Nephron (organoid): ENCODE data around the gene RIC3.

Experiments
- H3K27ac Mint-ChIP-seq, 3 experiments: 2 replicates each; pipeline ENCODE4 v1.8.0; 2020; ENCODE audit warnings: mixed read lengths in 3 of 3, mild to moderate bottlenecking in 2 of 3, moderate library complexity in 1 of 3
- H3K27me3 Mint-ChIP-seq: 2 replicates; pipeline ENCODE4 v1.8.0; 2021; ENCODE audit warnings: low read depth, mild to moderate bottlenecking, moderate library complexity, mixed read lengths
- H3K36me3 Mint-ChIP-seq: 2 replicates; pipeline ENCODE4 v1.8.0; 2020; ENCODE audit warnings: low read depth, mixed read lengths
- H3K4me1 Mint-ChIP-seq: 2 replicates; pipeline ENCODE4 v1.8.0; 2020; ENCODE audit warnings: mixed read lengths
- H3K4me3 Mint-ChIP-seq, 3 experiments: 2 replicates each; pipeline ENCODE4 v1.8.0; 2020; ENCODE audit warnings: mild to moderate bottlenecking in 3 of 3, mixed read lengths in 3 of 3, moderate library complexity in 2 of 3
- H3K9me3 Mint-ChIP-seq: 2 replicates; pipeline ENCODE4 v1.8.0; 2020; ENCODE audit warnings: mixed read lengths
- TF ChIP-seq, protein P1 (sequence below), 3 experiments: fragments of 200-600 bp; sonication (generic); IDR thresholded peaks; one replicate each; pipeline ENCODE4 v1.5.0; 2021; ENCODE audit warnings: antibody characterized with exemption in 3 of 3; ENCODE audit not compliant: unreplicated experiment in 3 of 3

Gene RIC3

DNA sequence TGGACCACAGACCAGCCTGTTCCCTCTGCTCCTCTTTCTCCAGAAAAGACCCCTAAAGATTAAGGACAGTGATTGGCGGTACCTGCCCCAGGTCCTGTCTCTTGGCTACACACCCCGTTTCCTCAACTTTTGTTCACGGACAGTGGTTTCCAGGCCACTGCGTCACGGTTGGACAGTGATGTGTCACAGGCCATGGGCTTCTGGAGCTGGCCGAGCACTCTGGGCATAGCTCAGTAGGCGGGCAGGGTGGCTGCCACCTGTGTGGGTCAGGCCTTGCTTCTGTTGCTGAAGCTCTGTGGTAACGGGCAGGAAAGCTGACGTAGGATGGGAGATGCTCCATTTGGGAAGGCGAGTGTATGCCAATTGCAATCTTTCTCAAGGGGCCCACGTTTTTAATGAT, 74.2 kb downstream of the RIC3 start:
- Mint-ChIP-seq H3K4me1 (peaks cover 10% of the 10 kb centered on the region), H3K36me3 (peaks cover 12% of the 10 kb centered on the region), H3K9me3 (no peaks in the 10 kb centered on the region), H3K27ac (no peak overlapping the region), H3K4me3 (no peak overlapping the region), H3K27me3 (no peaks in the 10 kb centered on the region)
- TF ChIP-seq, protein P1, sequence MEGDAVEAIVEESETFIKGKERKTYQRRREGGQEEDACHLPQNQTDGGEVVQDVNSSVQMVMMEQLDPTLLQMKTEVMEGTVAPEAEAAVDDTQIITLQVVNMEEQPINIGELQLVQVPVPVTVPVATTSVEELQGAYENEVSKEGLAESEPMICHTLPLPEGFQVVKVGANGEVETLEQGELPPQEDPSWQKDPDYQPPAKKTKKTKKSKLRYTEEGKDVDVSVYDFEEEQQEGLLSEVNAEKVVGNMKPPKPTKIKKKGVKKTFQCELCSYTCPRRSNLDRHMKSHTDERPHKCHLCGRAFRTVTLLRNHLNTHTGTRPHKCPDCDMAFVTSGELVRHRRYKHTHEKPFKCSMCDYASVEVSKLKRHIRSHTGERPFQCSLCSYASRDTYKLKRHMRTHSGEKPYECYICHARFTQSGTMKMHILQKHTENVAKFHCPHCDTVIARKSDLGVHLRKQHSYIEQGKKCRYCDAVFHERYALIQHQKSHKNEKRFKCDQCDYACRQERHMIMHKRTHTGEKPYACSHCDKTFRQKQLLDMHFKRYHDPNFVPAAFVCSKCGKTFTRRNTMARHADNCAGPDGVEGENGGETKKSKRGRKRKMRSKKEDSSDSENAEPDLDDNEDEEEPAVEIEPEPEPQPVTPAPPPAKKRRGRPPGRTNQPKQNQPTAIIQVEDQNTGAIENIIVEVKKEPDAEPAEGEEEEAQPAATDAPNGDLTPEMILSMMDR (IDR thresholded peaks at IDR 0.05; ENCODE audit: unreplicated experiment in 3 of 3) = no peak

DNA sequence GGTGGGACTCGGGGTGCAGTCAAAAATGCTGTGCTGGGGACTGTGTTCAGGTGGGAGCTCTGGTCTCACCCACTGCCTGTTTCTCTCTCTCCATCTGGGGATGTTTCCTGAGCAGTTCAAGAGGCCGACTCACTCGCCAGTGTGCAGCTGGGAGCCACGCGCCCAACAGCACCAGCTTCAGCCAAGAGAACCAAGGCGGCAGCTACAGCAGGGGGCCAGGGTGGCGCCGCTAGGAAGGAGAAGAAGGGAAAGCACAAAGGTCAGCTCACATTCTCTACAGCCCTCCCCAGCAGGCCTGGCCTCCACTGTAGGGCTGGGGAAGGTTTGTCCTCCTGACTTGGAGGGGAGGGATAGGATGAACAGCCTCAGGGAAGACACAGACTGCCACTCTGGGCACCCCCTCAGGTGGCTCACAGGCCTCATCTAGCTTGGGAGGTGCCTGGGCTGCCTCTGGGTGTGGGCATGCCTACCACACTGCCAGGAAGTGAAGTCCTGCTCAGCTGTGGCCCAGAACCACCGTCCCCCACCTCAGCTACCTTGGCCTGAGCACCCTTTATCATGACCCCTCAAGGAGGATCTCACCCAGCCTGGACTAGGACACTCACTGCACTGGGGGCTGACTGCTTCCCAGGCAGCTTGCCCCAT, 74.8 kb downstream of the RIC3 start:
- no peaks in the 10 kb centered on the region for H3K9me3 Mint-ChIP-seq
- peaks cover 10% of the 10 kb centered on the region for H3K4me1 Mint-ChIP-seq
- H3K4me3 Mint-ChIP-seq = no peak overlapping the region
- peaks cover 8% of the 10 kb centered on the region for H3K36me3 Mint-ChIP-seq
- H3K27me3 Mint-ChIP-seq = no peaks in the 10 kb centered on the region
- TF ChIP-seq, protein P1 (IDR thresholded peaks at IDR 0.05; ENCODE audit: unreplicated experiment in 3 of 3) = no peak
- no peak overlapping the region for H3K27ac Mint-ChIP-seq

DNA sequence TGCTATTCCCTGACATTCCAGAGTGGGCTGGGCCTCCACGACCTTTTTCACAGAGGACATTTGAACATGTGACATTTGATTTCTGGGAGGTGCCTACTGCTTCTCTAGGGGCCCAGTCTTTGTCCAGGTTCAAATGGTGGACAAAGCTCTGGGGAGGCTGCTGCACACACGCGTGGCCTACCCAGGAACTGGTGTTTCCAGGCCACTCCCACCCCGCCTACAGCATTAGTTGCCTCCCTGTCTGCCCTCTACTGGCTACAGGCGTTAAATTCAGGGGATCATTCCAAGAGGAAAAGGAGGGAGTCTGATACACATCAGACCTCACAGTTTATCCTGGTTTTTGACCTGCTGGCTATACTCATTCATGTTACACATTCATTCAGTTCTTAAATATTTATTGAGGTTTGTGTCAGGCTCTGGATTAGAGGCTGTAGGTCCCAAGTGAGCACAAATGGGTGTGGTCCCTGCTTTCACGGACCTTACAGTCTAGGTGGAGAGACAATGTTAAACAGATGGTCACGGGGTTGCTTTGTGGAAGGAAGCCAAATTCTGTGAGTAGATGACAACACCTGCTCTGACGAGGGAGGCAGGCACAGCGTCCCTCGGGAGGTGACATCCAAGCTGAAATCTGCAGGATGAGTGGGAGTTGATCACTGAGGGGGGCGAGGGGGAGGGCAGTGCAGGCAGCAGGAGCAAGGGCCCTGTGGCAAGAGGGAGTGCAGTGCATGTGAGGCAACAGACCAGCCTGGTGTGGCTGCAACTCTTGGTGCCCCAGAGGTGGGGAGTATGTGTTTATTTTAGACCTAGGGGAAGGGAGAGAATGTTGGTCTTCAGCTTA, 76.0 kb downstream of the RIC3 start:
- H3K27ac Mint-ChIP-seq = no peak overlapping the region
- H3K4me3 Mint-ChIP-seq = no peak overlapping the region
- TF ChIP-seq, protein P1 (IDR thresholded peaks at IDR 0.05; ENCODE audit: unreplicated experiment in 3 of 3) = peak; percentile 46 to 57 (median 51)
- no peaks in the 10 kb centered on the region for H3K9me3 Mint-ChIP-seq
- peaks cover 8% of the 10 kb centered on the region for H3K36me3 Mint-ChIP-seq
- peaks cover 12% of the 10 kb centered on the region for H3K4me1 Mint-ChIP-seq
- H3K27me3 Mint-ChIP-seq = no peaks in the 10 kb centered on the region

DNA sequence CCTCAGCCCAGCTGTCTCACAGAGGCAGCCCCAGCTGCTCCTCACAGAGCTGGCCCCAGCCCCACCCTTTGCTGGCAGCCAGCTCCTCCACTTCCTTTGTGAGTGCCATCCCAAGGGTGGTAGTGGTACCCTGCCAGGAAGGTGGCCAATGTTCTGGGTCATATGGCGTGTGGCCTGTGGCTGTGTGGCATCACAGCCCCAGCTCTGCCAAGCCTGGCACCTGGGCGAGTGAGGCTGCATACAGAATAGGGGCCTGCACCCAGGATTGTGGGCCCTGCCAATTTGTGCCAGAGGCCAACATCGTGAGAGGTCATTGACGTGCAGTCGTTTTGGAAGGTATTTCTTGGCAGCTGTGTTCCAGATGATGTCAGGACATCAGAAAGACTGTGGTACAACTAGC, 77.1 kb downstream of the RIC3 start:
- Mint-ChIP-seq H3K36me3 (peaks cover 8% of the 10 kb centered on the region), H3K4me1 (peaks cover 18% of the 10 kb centered on the region), H3K4me3 (no peak overlapping the region), H3K9me3 (no peaks in the 10 kb centered on the region), H3K27ac (no peak overlapping the region), H3K27me3 (no peaks in the 10 kb centered on the region)
- TF ChIP-seq, protein P1 (IDR thresholded peaks at IDR 0.05; ENCODE audit: unreplicated experiment in 3 of 3) = no peak

DNA sequence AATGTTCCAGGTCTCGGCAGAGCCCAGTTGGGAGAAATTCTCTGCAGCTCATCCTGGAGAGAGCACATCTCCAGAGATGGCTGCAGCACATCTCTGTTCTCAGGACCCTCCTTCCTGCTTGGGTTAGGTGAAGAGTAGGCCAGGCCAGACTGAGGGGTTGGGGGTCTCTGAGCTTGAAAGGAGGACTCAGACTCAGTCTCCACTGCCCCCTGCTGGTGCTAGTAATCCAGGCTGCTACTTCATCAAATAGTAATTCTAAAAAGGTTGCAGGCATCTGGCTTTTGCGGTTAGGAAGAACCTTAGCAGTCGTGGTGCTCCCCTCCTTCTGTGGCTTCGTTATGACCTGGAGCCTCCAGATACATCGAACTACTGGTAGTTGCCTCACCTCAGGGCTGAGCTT, 78.1 kb downstream of the RIC3 start:
- no peaks in the 10 kb centered on the region for H3K9me3 Mint-ChIP-seq
- no peak overlapping the region for H3K4me3 Mint-ChIP-seq
- peaks cover 5% of the 10 kb centered on the region for H3K27me3 Mint-ChIP-seq
- TF ChIP-seq, protein P1 (IDR thresholded peaks at IDR 0.05; ENCODE audit: unreplicated experiment in 3 of 3) = peak; percentile 63 to 74 (median 71)
- H3K36me3 Mint-ChIP-seq = peaks cover 8% of the 10 kb centered on the region
- H3K4me1 Mint-ChIP-seq = peaks cover 25% of the 10 kb centered on the region
- H3K27ac Mint-ChIP-seq = no peak overlapping the region
